ENCODE measurements around the gene PHLDB2. TPM values are rescaled to one million over a fixed set of nuclear protein-coding genes. Genes with fewer than 3 reads are reported as not detected.

The PHLDB2 gene
- total and polyA plus RNA-seq, 2 of the 13 experiments (the other 11 are each of a cell fraction or from before 2014, with no cell fraction given), result 8.4 to 23.6 TPM

DNA sequence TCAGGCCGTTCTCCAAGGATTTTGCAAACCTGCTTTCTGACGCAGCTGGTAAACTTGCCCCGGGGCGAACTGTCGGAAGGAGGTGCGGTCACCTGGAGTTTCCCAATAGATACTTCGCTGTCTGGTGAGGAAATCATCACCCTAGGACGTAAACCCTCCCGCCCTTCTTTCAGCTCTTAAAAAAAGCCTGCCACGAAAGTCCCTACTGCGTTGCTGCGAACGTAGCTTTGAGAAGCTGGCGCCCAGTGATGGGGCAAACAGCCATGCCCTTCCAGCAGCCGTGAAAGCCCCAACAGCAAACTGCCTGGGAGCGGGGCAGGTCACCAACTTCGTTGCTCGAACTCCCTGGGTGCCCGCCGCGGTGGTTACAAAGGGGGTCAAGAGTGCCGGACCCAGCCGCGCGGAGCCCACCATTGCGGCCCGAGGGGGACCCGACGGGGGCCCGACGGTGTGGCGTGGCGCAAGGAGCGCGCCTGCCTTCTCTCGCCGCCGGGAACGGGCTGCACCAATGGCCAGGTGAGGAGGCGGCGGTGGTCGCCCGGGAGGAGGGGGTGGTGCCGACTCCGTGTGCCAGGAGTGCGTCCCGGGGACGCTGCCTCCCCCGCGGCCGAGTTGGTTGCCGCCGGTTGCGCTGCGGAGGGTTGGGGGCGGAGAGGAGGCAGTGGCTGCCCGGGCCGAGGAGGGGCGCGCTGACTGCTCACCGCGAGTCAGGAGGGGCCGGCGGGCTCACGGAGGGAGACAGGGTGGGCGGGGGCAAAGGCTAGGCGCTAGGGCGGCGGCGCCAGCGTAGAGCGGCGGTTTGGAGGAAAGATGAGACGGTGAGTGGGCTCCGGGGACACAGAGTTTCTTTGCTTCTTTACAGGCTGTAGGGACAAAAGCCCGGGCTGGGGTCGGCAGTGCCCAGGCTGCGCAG lies at the start of gene PHLDB2 (continued):
- TF ChIP-seq, protein P1, sequence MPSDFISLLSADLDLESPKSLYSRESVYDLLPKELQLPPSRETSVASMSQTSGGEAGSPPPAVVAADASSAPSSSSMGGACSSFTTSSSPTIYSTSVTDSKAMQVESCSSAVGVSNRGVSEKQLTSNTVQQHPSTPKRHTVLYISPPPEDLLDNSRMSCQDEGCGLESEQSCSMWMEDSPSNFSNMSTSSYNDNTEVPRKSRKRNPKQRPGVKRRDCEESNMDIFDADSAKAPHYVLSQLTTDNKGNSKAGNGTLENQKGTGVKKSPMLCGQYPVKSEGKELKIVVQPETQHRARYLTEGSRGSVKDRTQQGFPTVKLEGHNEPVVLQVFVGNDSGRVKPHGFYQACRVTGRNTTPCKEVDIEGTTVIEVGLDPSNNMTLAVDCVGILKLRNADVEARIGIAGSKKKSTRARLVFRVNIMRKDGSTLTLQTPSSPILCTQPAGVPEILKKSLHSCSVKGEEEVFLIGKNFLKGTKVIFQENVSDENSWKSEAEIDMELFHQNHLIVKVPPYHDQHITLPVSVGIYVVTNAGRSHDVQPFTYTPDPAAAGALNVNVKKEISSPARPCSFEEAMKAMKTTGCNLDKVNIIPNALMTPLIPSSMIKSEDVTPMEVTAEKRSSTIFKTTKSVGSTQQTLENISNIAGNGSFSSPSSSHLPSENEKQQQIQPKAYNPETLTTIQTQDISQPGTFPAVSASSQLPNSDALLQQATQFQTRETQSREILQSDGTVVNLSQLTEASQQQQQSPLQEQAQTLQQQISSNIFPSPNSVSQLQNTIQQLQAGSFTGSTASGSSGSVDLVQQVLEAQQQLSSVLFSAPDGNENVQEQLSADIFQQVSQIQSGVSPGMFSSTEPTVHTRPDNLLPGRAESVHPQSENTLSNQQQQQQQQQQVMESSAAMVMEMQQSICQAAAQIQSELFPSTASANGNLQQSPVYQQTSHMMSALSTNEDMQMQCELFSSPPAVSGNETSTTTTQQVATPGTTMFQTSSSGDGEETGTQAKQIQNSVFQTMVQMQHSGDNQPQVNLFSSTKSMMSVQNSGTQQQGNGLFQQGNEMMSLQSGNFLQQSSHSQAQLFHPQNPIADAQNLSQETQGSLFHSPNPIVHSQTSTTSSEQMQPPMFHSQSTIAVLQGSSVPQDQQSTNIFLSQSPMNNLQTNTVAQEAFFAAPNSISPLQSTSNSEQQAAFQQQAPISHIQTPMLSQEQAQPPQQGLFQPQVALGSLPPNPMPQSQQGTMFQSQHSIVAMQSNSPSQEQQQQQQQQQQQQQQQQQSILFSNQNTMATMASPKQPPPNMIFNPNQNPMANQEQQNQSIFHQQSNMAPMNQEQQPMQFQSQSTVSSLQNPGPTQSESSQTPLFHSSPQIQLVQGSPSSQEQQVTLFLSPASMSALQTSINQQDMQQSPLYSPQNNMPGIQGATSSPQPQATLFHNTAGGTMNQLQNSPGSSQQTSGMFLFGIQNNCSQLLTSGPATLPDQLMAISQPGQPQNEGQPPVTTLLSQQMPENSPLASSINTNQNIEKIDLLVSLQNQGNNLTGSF (CRISPR knock-in tag; IDR thresholded peaks at IDR 0.05), result 0 out of 2 replicates have a peak, but pooled peaks have one; percentile 35
- TF ChIP-seq, protein P2, sequence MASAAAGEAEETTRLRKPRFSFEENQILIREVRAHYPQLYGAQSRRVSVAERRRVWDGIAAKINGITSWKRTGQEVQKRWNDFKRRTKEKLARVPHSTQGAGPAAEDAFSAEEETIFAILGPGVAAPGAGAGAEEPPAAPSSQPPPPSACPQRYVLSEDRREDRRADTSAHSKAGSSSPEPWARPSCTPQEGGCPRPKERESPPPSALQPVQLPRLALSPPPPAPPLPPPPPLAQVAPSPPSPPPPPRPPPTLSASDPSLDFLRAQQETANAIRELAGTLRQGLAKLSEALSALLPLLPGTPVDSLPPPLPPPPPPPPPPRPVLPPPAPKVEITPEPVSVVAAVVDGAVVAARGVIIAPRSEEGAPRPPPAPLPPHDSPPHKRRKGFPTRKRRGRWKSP (CRISPR knock-in tag; IDR thresholded peaks at IDR 0.05), result peak; percentile 95
- TF ChIP-seq FOXK2 (IDR thresholded peaks at IDR 0.05) (peak; percentile 97), IRF2 (CRISPR knock-in tag; IDR thresholded peaks at IDR 0.05) (peak; percentile 36; the same call in 1 of the 2 replicates), ZNF264 (CRISPR knock-in tag; IDR thresholded peaks at IDR 0.05) (0 out of 2 replicates have a peak, but pooled peaks have one; percentile 24), NCOA1 (CRISPR knock-in tag; IDR thresholded peaks at IDR 0.05) (peak; percentile 83; the same call in 1 of the 2 replicates), AGO2 (optimal IDR thresholded peaks at IDR 0.05; ENCODE audit: low read depth, low read length) (peak; percentile 76), ZNF83 (CRISPR knock-in tag; IDR thresholded peaks at IDR 0.05; ENCODE audit: borderline replicate concordance) (no peak), RAD21 (CRISPR knock-in tag; IDR thresholded peaks at IDR 0.05) (peak; percentile 25), RCOR2 (CRISPR knock-in tag; IDR thresholded peaks at IDR 0.05) (no peak)
- TF ChIP-seq, protein P3, sequence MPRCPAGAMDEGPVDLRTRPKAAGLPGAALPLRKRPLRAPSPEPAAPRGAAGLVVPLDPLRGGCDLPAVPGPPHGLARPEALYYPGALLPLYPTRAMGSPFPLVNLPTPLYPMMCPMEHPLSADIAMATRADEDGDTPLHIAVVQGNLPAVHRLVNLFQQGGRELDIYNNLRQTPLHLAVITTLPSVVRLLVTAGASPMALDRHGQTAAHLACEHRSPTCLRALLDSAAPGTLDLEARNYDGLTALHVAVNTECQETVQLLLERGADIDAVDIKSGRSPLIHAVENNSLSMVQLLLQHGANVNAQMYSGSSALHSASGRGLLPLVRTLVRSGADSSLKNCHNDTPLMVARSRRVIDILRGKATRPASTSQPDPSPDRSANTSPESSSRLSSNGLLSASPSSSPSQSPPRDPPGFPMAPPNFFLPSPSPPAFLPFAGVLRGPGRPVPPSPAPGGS (CRISPR knock-in tag; IDR thresholded peaks at IDR 0.05), result peak; percentile 15; the same call in 1 of the 2 replicates
- TF ChIP-seq, protein P4, sequence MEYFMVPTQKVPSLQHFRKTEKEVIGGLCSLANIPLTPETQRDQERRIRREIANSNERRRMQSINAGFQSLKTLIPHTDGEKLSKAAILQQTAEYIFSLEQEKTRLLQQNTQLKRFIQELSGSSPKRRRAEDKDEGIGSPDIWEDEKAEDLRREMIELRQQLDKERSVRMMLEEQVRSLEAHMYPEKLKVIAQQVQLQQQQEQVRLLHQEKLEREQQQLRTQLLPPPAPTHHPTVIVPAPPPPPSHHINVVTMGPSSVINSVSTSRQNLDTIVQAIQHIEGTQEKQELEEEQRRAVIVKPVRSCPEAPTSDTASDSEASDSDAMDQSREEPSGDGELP (IDR thresholded peaks at IDR 0.05; ENCODE audit: borderline replicate concordance, low read depth), result peak; percentile 8; the same call in 1 of the 2 replicates
- TF ChIP-seq, protein P5, sequence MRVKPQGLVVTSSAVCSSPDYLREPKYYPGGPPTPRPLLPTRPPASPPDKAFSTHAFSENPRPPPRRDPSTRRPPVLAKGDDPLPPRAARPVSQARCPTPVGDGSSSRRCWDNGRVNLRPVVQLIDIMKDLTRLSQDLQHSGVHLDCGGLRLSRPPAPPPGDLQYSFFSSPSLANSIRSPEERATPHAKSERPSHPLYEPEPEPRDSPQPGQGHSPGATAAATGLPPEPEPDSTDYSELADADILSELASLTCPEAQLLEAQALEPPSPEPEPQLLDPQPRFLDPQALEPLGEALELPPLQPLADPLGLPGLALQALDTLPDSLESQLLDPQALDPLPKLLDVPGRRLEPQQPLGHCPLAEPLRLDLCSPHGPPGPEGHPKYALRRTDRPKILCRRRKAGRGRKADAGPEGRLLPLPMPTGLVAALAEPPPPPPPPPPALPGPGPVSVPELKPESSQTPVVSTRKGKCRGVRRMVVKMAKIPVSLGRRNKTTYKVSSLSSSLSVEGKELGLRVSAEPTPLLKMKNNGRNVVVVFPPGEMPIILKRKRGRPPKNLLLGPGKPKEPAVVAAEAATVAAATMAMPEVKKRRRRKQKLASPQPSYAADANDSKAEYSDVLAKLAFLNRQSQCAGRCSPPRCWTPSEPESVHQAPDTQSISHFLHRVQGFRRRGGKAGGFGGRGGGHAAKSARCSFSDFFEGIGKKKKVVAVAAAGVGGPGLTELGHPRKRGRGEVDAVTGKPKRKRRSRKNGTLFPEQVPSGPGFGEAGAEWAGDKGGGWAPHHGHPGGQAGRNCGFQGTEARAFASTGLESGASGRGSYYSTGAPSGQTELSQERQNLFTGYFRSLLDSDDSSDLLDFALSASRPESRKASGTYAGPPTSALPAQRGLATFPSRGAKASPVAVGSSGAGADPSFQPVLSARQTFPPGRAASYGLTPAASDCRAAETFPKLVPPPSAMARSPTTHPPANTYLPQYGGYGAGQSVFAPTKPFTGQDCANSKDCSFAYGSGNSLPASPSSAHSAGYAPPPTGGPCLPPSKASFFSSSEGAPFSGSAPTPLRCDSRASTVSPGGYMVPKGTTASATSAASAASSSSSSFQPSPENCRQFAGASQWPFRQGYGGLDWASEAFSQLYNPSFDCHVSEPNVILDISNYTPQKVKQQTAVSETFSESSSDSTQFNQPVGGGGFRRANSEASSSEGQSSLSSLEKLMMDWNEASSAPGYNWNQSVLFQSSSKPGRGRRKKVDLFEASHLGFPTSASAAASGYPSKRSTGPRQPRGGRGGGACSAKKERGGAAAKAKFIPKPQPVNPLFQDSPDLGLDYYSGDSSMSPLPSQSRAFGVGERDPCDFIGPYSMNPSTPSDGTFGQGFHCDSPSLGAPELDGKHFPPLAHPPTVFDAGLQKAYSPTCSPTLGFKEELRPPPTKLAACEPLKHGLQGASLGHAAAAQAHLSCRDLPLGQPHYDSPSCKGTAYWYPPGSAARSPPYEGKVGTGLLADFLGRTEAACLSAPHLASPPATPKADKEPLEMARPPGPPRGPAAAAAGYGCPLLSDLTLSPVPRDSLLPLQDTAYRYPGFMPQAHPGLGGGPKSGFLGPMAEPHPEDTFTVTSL (CRISPR knock-in tag; IDR thresholded peaks at IDR 0.05; ENCODE audit: borderline replicate concordance), result peak; percentile 47; the same call in 1 of the 2 replicates
